ENCODE results near the gene ODF2.

- TF ChIP-seq RARB (CRISPR knock-in tag; IDR thresholded peaks at IDR 0.05) (no peak), PATZ1 (CRISPR knock-in tag; IDR thresholded peaks at IDR 0.05; ENCODE audit: borderline replicate concordance) (no peak), ZC3H10 (CRISPR knock-in tag; IDR thresholded peaks at IDR 0.05) (no peak), POU6F1 (CRISPR knock-in tag; IDR thresholded peaks at IDR 0.05; ENCODE audit: borderline replicate concordance, low read depth) (no peak), ZFP3 (CRISPR knock-in tag; IDR thresholded peaks at IDR 0.05) (no peak), ARNTL (CRISPR knock-in tag; IDR thresholded peaks at IDR 0.05; ENCODE audit: borderline replicate concordance, low read depth) (no peak), ZFP30 (CRISPR knock-in tag; IDR thresholded peaks at IDR 0.05) (no peak), ISL1 (CRISPR knock-in tag; IDR thresholded peaks at IDR 0.05) (no peak), BACH2 (CRISPR knock-in tag; IDR thresholded peaks at IDR 0.05; ENCODE audit: borderline replicate concordance) (no peak), TOX (CRISPR knock-in tag; IDR thresholded peaks at IDR 0.05; ENCODE audit: borderline replicate concordance) (no peak), TSHZ2 (CRISPR knock-in tag; IDR thresholded peaks at IDR 0.05) (no peak), PPARA (CRISPR knock-in tag; IDR thresholded peaks at IDR 0.05; ENCODE audit: borderline replicate concordance) (no peak), TCF4 (CRISPR knock-in tag; IDR thresholded peaks at IDR 0.05; ENCODE audit: borderline replicate concordance) (no peak)
Measured at GRCh38 chr9:128406848-128407391, 48.9 kb upstream of the ODF2 start.
